HTERT RPE-1 (cell line): Measurements from ENCODE around the gene NR4A3.

Source experiments
- in situ Hi-C: fragments of 300-500 bp; cut with MboI; formaldehyde crosslinking; loops from 4 replicates; pipeline ENCODE4 v1.14.3; 2020; ENCODE audit warnings: low sequenced_read_pairs

The NR4A3 gene

DNA sequence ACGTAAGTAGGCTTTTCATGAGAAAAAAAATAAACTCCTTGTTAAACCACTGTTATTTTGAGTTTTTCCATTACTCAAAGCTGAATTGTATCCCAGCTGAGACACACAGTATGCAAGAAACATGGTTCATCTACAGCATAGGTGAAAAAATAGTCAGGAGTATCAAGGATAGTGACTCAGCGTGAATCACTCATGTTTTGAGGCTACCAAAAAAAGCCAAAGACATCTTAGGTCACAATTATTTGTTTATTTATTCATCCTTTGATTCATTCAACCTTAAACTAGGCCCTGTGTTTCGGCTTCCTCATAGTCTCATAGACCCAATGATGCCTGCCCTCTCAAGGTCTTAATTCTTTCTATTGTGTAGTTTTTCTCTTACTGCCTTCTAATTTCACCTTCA is 51.8 kb downstream of the NR4A3 start:
- in situ Hi-C loops = no loop called here

DNA sequence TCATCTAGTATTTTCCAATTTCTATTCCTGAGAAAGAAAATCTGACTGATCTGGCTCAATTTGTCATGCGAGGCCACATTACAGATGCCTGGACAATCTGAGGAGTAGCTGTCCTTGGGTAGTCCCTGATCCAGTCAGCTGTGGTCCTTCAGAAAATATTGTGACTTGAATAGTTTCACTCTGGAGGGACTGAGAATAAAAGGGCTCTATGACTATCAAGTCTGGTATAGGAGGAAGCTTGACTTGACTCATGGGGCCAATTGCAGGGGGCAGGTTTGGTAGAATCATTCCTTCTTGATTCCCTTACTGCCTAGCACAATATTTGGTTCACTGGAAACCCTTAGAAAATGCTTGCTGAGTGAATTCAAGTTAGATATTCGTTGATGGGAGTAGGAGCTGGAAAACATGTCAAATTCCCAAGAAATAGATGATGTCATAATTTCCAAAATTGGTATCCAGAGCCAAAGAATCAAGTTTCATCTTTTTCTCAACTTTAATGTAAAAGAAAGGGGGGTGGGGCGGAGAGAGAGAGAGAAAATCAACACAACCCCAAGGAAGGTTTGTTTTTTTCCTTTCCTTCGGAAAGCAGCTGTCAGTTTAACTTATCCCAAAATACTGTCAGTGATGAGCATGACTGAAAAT is 52.4 kb downstream of the NR4A3 start:
- in situ Hi-C loops = no loop called here

DNA sequence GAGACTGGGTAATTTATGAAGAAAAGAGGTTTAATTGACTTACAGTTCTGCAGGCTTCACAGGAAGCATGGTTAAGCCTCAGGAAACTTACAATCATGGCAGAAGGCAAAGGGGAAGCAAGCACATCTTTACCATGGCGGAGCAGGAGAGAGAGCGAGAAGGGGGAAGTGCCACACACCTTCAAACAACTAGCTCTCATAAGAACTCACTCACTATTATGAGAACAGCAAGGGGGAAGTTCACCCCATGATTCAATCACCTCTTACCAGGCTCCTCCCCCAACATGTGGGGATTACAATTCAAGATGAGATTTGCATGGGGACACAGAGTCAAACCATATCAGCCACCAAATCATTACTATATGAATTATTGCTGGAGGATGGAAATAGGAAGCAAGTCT is 54.5 kb downstream of the NR4A3 start:
- in situ Hi-C loops = no loop called here

DNA sequence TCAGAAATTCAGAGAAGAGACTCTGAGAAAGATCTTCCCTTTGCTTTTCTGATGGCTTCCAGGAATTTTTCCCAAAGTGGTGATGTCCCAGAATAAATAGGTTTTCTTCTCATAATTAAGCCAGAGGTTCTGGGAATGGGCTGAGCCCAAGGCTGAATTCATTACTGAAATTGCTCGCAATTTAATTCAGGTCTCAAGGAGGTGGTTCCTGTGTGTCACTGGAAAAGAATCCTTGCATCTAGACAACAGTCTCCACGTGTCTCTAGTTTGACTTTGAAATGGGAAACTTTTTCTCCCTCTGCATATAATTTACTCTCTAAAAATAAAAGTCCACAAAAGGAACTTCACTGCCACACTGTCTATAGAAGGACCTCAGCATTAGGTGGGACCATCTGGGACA is 57.0 kb downstream of the NR4A3 start:
- in situ Hi-C loops = no loop called here

DNA sequence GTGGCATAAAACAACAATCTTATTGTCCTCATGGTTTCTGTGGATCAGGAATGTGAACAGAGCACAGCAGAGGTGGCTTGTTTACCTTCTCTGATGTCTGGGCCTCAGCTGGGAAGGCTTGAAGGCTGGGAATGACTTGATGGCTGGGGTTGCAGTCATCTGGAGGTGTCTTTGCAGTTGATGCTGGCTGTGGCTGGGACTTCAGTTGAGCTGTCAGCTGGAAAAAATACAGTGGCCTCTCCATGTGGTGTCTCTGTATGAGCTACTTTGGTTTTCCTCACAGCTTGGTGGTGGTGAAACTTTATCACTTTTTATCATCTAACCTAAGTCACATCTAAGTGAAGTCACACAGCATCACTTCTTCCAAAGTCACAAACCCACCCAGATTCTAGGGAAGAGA is 60.1 kb downstream of the NR4A3 start:
- in situ Hi-C loops = no loop called here

DNA sequence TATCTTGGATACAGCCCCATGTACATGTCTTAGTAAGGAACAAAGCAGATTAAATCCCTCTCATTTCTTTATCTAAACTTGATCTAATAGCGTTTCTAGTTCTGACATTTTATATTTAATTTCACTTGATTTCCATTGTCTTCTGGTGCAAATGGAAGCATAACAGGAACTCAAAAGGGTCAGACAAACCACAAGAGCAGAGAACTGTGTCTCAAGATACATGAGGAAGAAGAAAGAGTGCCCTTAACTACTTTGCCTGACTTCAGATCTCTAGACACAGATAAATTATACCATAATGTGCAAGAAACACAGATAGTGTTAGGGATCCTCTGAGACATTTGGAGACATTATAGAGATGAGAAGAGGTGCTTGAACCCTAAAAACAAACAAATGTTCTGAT is 64.1 kb downstream of the NR4A3 start:
- in situ Hi-C loops = no loop called here

DNA sequence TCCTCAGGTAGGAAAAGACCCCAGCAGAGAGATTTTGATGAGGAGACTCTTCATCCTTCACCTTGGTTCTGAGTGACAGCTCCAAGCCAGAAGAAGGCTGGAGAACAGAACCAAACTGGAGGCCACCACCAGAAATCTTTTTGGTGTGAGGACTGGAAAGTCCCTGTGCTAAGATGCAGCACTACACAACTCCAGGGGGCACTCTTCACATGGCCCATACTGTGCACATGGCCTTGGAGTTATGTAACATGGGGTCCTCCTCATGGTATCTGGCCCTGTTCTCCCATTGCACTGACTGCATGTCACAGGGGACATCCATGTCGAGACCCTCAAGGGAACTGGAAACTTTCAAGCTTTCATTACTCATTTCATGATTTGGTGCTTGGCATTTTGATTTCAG is 67.4 kb downstream of the NR4A3 start:
- in situ Hi-C loops = no loop called here

DNA sequence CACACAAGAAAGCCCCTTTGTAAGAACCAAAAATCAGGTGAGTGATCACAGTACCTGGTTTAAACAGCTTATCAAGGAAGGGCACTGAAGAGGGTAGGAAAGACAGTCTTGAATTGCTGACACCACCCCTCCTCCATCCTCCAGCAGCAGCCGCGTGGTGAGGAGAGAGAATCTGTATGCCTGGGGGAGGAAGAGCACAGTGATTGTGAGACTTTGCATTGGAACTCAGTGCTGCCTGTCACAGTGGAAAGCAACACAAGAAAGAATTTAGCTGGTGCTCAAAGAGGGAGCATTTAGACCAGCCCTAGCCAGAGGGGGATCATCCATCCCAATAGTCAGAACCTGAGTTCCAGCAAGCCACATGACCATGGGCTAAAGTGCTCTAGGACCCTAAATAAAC is 73.1 kb downstream of the NR4A3 start:
- in situ Hi-C loops = no loop called here

DNA sequence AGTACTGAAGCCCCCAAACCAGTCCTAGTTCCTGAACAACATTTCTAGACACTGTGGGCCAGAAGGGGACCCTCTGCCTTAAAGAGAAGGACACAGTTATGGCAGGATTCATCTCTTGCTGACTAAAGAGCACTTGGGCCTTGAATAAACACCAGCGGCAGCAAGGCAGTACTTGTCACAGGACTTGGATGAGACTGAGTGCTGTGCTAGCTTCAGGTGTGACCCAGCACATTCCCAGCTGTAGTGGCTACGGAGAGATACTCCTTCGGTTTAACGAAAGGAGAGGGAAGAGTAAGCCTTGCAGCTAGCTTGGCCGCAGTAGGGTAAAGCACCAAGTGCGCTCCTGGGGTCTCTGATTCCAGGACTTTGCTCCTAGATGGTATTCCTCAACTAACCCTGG is 73.8 kb downstream of the NR4A3 start:
- in situ Hi-C loops = no loop called here

DNA sequence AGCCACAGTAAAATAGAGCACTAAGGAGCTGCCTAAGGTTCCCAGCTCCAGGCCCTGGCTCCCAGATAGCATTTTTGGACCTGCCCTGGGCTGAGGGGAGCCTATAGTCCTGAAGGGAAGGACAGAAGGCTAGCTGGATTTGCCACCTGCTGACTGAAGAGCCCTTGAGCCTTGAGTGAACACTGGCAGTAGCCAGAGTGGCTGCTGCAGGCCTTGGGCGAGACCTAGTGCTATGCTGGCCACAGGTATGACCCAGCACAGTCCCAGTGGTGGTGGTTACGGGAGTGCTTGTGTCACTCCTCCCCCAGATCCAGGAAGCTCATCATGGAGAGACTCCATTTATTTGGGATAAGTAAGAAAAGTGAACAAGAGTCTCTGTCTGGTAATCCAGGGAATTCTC is 74.4 kb downstream of the NR4A3 start:
- in situ Hi-C loops = no loop called here

DNA sequence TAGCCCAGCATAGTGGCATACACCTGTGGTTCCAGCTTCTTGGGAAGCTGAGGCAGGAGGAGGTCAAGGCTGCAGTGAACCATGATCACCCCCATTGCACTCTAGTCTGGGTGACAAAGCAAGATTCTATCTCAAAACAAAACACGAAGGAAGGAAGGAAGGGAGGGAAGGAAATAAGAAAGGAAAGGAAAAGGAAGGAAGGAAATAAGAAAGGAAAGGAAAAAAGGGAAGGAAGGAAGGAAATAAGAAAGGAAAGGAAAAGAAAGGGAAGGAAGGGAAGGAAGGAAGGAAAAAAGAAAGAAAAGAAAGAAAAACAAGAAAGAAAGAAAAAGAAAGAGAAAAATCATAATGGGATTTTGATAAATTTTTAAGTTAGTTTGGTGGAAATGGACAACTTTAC is 81.7 kb downstream of the NR4A3 start:
- in situ Hi-C loops = no loop called here

DNA sequence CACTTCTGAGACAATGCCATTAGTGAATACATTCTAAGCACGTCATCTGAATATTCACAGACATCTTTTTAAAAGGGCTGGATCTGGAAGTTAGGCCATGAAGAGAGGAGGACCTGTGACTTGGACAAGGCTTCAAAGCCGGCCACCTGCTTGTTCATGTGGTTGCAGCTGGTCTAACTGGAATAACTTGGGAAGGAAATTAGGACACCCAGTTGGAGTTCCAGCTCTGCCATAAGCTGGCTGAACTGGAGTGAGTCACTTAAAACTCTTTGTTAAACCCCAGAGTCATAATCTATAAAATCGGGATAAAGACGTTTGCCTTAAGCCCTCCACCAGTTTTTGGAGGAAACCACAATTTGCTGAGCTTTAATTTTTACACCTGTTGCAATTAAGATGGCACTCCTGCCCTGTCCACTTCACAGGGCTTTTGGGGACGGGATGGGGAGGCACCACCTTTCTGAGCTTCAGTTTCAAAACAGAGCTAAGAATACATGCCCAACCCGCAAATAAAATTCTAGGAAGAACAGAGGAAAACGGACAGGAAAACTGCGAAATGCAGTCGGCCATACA is 84.2 kb downstream of the NR4A3 start:
- in situ Hi-C loops = no loop called here

DNA sequence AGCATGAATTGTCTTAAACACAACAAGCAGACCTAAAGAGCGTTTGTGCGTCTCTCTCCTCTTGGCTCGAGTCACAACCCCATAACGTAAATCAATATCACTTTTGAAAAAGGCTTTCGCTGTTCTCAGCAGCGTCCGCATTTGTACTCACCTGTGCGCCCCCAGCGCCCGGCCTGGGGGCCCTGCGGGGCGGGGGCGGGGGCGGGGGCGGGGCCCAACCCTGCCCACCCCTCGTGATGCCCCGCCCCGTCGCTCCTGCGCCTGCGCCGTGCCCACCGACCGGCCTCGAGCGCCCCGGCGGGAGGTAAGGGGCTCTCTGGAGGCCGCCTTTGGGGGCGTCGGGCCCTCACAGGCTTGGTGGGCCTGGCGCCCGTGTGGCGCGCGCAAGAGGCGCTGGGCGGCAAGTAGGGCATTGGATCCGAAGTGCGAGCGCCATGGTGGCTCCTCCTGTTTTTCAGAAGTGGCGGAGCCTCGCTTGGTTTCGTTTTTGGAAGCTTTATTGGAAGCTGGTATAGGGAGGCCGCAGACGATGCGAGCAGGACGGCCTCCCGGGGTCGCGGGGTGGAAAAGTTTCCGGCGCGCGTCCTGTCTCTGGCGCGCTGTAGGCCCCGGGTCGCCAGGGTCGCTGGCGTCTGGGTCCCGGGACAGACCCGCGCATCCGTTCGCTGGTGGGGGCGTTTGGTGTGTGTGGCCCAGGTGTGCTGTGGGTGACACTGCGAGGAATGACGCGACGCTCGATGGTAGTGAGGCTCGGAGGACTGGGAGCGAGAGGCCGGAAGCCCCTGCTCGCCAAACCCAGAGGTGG is 84.9 kb downstream of the NR4A3 start, which contains the start of gene STX17:
Gene STX17, plus strand, starts transcription at position 252 of the 805 bp plus-strand sequence. CDS start 8,586 bp downstream, outside the sequence.
- in situ Hi-C loops = no loop called here

DNA sequence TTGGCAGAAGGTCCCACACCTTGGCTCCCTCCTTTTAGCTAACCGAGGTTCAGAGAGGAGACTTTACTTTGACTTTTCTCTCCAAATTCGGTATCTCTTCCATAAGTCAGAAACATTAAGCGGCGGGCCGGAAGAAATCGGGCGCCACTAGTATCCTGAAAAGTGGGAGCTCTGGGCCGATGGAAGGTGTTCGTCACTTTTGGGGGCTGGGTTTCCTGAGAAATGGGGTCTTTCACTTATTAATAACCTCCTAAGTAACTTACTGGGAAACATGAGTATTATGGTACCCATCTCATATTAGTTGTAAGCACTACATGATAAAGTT is 85.5 kb downstream of the NR4A3 start:
- in situ Hi-C loops = no loop called here

DNA sequence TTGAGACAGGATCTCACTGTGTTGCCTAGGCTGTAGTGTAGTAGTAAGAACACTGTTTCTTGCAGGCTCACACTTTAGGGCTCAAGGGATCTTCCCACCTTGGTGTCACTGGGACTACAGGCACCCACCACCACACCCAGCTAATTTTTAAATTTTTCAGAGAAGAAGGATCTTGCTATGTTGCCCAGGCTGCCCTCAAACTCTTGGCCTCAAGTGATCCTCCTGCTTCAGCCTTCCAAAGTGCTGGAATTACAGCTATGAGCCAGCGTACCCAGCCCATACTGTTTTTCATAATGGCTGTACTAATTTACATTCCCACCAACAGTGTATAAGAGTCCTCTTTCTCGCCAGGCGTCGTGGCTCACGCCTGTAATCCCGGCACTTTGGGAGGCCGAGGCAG is 89.9 kb downstream of the NR4A3 start:
- in situ Hi-C loops = no loop called here
